GM23338 (cell line): ENCODE results near the gene FTO.

Experiments
- CREB1 ChIP-seq: fragments of 250-450 bp; sonication (Bioruptor Pico); IDR thresholded peaks from 2 replicates; pipeline ENCODE4 v1.5.0; 2020; ENCODE audit warnings: low read depth, mild to moderate bottlenecking, moderate library complexity
- CTCF ChIP-seq, 2 experiments: fragments of 200-600 bp in 1 of 2; sonication (generic) in 1 of 2; conservative IDR thresholded peaks; 2 replicates each; pipeline versions ENCODE4 v1.5.1 to v1.6.1; 2016 to 2017; ENCODE audit warnings: antibody characterized with exemption in 2 of 2, low read depth in 2 of 2, mild to moderate bottlenecking in 2 of 2, moderate library complexity in 1 of 2
- EZH2 ChIP-seq: fragments of 200-600 bp; sonication (generic); IDR thresholded peaks from one replicate; pipeline ENCODE4 v1.8.0; 2017; ENCODE audit warnings: antibody characterized with exemption, mild to moderate bottlenecking, low read depth; ENCODE audit not compliant: unreplicated experiment
- JUNB ChIP-seq: IDR thresholded peaks from one replicate; pipeline ENCODE4 v1.6.1; 2016; ENCODE audit warnings: antibody characterized with exemption; ENCODE audit not compliant: unreplicated experiment
- POLR2AphosphoS5 ChIP-seq: IDR thresholded peaks from 2 replicates; pipeline ENCODE4 v1.6.1; 2016; ENCODE audit warnings: antibody characterized with exemption, low read depth

- no peak for TF ChIP-seq CTCF (conservative IDR thresholded peaks at IDR 0.05; ENCODE audit: low read depth in 2 of 2)
- no peak for TF ChIP-seq CREB1 (CRISPR knock-in tag)
- no peak for TF ChIP-seq JUNB
- no peak for TF ChIP-seq POLR2AphosphoS5
- TF ChIP-seq EZH2 = no peak
Observed at GRCh38 chr16:54173490-54173889, 469.5 kb downstream of the FTO start.
